ENCODE measurements around the gene CDK2AP2. TPM values are rescaled to one million over a fixed set of nuclear protein-coding genes. Genes with fewer than 3 reads are reported as not detected.
"Not testable (repeated sequence)": the region's sequence is repeated elsewhere in the genome, so short reads cannot be mapped to it uniquely, and the experiment has no call there.

CDK2AP2 gene, protein sequence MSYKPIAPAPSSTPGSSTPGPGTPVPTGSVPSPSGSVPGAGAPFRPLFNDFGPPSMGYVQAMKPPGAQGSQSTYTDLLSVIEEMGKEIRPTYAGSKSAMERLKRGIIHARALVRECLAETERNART
- 10 to 100 TPM in 1 of 4 donors, 1 to 10 TPM in 3; 2.1 to 28.7 (median 6.9) TPM for total RNA-seq

GRCh38 chr11:67507864-67508485 lies at the start of gene CDK2AP2:
Gene CDK2AP2 (minus strand): TSS chr11:67508162. CDS start chr11:67508082, 80 bp downstream.
- Histone ChIP-seq H3K4me1 (peaks cover 0 to 18% of the 10 kb centered on the region in 2 donors), H3K4me3 (peak within 1 kb of the TSS; percentile 61 to 81), H3K27ac (peak within 1 kb of the TSS; percentile 90 to 93), H3K27me3 (no peaks in the 10 kb centered on the region), H3K9me3 (no peaks in the 10 kb centered on the region), H3K36me3 (no peaks in the 10 kb centered on the region)
- peak; percentile 98 to 99 for DNase-seq
- peak; percentile 84 to 88 for TF ChIP-seq POLR2A (IDR thresholded peaks at IDR 0.05)
- peak in 1 of 4 experiments; percentile 4 for TF ChIP-seq CTCF (IDR thresholded peaks at IDR 0.05)
- intact Hi-C loops (cut with DNase I; ENCODE audit: low total_unique reads): loop anchor here (5.0 kb wide), 1 partner anchor 111 kb away; no protein-coding TSS in a partner anchor

- no peak for DNase-seq
- Histone ChIP-seq H3K36me3 (no peaks in the 10 kb centered on the region), H3K4me3 (no peak overlapping the region), H3K9me3 (no peaks in the 10 kb centered on the region), H3K4me1 (no peaks in the 10 kb centered on the region), H3K27me3 (no peaks in the 10 kb centered on the region), H3K27ac (no peak overlapping the region)
- intact Hi-C loops (cut with DNase I; ENCODE audit: low total_unique reads): no loop called here
- TF ChIP-seq CTCF (IDR thresholded peaks at IDR 0.05) (no peak), POLR2A (IDR thresholded peaks at IDR 0.05) (no peak)
Measured at GRCh38 chr11:67556244-67556643, 48.3 kb upstream of the CDK2AP2 start.

GRCh38 chr11:67551697-67552096 lies 43.7 kb upstream of the CDK2AP2 start:
- H3K27me3 ChIP-seq; DNase-seq; intact Hi-C loops (cut with DNase I; ENCODE audit: low total_unique reads); H3K36me3 ChIP-seq; H3K27ac ChIP-seq; H3K4me3 ChIP-seq; H3K9me3 ChIP-seq; H3K4me1 ChIP-seq: not testable (repeated sequence)

- intact Hi-C loops (cut with DNase I; ENCODE audit: low total_unique reads): no loop called here
Measured at GRCh38 chr11:67551127-67551526, 43.2 kb upstream of the CDK2AP2 start.

DNA sequence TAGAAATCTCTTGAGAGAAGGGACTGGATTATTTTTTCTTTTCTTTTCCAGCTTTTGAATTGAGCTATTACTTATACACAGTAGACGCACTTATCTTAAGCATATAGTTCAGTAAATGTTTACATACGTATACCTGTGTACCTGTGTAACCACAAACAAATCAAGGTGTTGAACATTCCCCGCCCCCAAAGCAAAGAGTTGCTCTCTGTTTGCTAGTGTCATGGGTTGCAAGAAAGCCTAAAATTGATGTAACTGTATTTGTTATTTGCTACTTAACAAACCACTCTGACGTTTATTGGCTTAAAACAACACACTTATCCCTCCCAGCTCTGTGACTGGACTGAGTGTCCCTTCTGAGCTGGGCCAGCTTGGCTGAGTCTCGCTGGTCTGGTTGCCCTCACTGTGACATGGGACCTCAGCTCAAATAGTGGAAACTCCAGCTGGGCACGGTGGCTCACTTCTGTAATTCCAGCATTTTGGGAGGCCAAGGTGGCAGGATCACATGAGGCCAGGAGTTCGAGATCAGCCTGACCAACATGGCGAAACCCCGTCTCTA lies 40.7 kb upstream of the CDK2AP2 start:
- Histone ChIP-seq H3K4me3 (no peak overlapping the region), H3K9me3 (no peaks in the 10 kb centered on the region), H3K27me3 (no peaks in the 10 kb centered on the region), H3K36me3 (no peaks in the 10 kb centered on the region), H3K27ac (no peak overlapping the region), H3K4me1 (no peaks in the 10 kb centered on the region)
- TF ChIP-seq CTCF (IDR thresholded peaks at IDR 0.05): no peak
- no peak for TF ChIP-seq POLR2A (IDR thresholded peaks at IDR 0.05)
- intact Hi-C loops (cut with DNase I; ENCODE audit: low total_unique reads): no loop called here
- DNase-seq: no peak

More at GRCh38 chr11:67551127-67551526, 43.2 kb upstream of the CDK2AP2 start:
- no peaks in the 10 kb centered on the region for H3K4me1 ChIP-seq
- no peaks in the 10 kb centered on the region for H3K27me3 ChIP-seq
- H3K27ac ChIP-seq: no peak overlapping the region
- no peaks in the 10 kb centered on the region for H3K36me3 ChIP-seq
- H3K4me3 ChIP-seq: no peak overlapping the region
- no peak for DNase-seq
- TF ChIP-seq POLR2A (IDR thresholded peaks at IDR 0.05): no peak
- no peak for TF ChIP-seq CTCF (IDR thresholded peaks at IDR 0.05)
- no peaks in the 10 kb centered on the region for H3K9me3 ChIP-seq

GRCh38 chr11:67548112-67548511 lies 40.1 kb upstream of the CDK2AP2 start:
- intact Hi-C loops (cut with DNase I; ENCODE audit: low total_unique reads); H3K36me3 ChIP-seq; H3K4me3 ChIP-seq; H3K4me1 ChIP-seq; H3K27ac ChIP-seq; H3K9me3 ChIP-seq; DNase-seq; H3K27me3 ChIP-seq: not testable (repeated sequence)
